GM12891 (cell line): ENCODE measurements around the gene GPR153.

Source experiments
- PAX5 ChIP-seq: IDR thresholded peaks from 2 replicates; pipeline ENCODE4 v1.6.1; 2011; ENCODE audit warnings: low read length, moderate library complexity, mild to moderate bottlenecking; ENCODE audit not compliant: insufficient read depth, severe bottlenecking
- POLR2A ChIP-seq: IDR thresholded peaks from 2 replicates; pipeline ENCODE4 v1.6.1; 2011; ENCODE audit warnings: low read depth, low read length, control low read depth
- POLR2AphosphoS5 ChIP-seq: IDR thresholded peaks from 2 replicates; pipeline ENCODE4 v1.6.1; 2011; ENCODE audit warnings: low read depth, low read length, control low read depth
- POU2F2 ChIP-seq: IDR thresholded peaks from 2 replicates; pipeline ENCODE4 v1.6.1; 2011; ENCODE audit warnings: low read depth, mild to moderate bottlenecking, control low read depth, low read length, moderate library complexity
- SPI1 ChIP-seq: IDR thresholded peaks from 2 replicates; pipeline ENCODE4 v1.6.1; 2011; ENCODE audit warnings: low read depth, low read length, control low read depth
- TAF1 ChIP-seq: IDR thresholded peaks from 2 replicates; pipeline ENCODE4 v1.6.1; 2011; ENCODE audit warnings: low read depth, low read length, control low read depth

- TF ChIP-seq POU2F2: no peak
- TF ChIP-seq SPI1: no peak
- TF ChIP-seq POLR2A: no peak
- TF ChIP-seq POLR2AphosphoS5: no peak
- no peak for TF ChIP-seq PAX5
- TF ChIP-seq TAF1: no peak
Observed at GRCh38 chr1:6207075-6207885, 53.6 kb downstream of the GPR153 start.
